GM18909 (cell line): ENCODE measurements around the gene MYLK.

ENCODE experiments used
- ATAC-seq: cut with Tn5 transposase; IDR thresholded peaks from one replicate; pipeline ENCODE4 v1.9.1; 2021; ENCODE audit warnings: mild to moderate bottlenecking; ENCODE audit not compliant: unreplicated experiment, poor library complexity

Gene MYLK

DNA sequence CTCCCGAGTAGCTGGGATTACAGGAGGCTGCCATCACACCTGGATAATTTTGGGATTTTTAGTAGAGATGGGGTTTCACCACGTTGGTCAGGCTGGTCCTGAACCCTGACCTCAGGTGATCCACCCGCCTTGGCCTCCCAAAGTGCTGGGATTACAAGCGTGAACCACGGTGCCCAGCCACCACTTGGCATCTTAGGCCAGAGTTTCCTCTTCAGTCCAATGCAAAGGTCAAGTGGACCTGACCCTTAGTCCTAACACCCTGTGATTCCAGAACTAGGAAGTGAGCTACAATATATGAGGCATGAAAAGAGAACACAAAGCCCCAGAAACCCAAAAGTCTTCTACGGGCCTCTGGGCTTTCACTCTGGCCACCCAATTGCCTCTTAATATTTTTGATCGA lies 5.3 kb downstream of the MYLK start:
- ATAC-seq: no peak

DNA sequence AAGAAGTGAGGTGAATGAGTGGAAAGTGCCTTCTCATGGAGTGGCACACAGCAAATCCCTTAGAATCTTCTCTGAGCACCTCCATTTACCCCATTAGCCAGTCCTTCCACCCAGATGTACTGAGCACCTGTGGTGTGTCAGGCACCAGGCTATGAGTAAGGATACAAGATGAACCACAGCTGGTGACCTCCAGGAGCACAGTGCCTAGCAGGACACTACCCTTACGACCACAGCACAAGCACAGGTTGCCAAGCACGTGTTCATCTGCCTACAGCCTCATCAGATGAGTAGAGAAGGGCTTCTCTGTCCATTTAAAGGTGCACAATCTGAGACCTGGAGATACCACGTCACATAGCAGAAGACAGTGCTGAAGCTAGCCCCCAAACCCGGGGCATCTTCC lies 6.2 kb downstream of the MYLK start:
- ATAC-seq: no peak

DNA sequence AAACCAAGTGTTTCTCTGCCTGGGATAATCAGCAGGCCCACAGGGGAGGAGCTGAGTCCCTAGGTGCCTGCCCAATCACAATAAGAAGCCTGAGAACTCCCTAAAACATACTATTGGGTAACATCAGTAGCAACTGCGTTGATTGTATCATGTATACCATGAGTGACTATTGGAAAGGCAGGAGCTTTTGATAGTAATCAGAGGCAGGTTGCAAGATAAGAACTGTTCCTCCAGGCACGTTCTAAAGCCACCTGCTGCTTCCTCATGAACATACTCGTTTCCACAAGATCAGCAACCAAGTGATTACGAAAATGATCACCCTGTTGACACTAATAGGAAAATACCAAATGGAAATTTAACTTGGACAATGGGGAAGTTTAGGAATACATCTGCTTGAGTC lies 6.7 kb downstream of the MYLK start:
- ATAC-seq: no peak

DNA sequence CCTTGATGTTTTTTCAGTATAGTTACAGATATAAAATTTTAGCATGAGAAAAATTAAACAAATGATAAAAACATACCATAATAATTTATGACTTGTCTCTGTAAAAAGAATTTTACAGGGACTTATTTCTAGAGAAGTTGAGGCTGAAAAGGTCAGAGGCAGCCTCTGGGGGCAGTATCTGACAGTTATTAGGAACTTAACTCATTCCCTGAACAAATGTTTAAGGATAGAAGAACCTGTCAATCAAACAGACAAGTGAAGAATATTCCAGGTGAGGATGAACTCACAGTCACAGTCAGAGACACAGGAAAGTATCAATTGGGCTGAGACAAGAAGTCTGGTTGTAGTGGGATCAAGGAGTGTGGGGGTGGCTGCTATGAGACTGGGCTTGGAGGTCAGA lies 7.3 kb downstream of the MYLK start:
- ATAC-seq: no peak

DNA sequence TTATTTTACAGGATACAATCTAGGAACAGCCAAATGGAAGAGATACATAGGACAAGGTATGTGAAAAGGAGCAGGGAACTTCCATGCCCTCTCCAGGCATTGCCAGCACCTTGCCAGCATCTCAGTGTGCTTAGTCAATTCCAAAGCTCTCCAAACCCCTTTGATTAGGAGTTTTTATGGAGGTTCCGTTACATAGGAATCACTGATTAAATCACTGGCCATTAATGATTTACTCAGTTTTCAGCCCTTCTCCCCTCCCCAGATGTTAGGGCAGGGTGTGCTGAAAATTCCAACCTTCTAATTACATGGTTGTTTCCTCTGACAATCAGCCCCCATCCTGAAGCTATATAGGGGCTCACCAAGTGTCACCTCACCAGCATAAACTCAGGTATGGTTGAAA lies 11.5 kb downstream of the MYLK start:
- ATAC-seq: no peak

DNA sequence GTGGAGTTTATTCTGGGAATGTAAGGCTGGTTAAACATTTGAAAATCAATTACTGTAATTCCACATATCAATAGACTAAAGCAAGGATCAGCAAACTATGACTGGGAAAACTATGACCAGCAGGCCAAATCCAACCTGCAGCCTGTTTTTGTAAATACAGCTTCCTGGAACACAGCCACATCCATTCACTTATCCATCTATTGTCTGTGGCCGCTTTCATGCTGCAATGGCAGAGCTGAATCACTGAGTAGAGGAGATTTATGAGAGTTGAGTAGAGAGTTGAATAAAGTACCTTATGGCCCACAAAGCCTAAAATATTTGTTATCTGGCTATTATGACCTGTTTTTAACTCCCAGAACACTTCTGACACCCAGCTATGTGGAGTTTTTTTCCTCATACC lies 12.2 kb downstream of the MYLK start:
- no peak for ATAC-seq

DNA sequence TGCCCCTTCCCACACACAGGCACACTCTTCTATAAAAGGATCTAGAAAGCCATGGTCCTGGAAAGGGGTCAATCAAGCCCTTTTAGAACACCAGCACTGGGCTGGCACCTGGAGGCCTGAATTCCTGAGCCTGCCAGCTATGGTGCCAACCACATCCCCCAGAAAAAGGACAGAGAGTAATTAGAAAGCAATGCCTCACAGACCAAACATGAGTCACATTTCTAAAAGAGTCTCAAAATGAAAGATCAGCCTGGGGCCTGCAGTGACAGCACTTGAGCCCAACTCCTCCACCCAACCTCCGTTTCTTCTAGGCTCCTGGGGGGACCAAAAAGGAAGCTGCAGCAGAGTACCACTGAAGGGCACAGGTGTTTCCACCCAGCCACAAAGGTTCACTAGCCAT lies 14.1 kb downstream of the MYLK start:
- ATAC-seq: no peak

DNA sequence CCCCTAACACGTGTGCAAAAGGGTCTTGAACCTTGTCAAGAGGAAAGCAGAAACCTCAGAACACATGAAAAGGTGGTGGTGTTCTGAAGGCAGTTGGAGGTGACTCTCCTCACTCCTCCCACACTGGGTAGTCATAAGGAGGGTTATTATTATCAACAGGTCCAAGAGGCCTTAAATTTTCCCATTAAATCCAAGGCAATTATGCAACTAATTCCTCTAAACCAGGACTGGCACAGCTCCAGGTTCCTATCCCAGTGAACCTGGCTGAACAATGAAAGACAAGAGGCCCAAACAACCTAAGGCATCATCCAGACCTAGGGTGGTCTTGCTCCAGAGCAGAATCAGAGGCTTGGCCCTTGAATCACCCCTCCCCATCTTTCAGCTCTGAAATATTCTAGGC lies 15.0 kb downstream of the MYLK start:
- no peak for ATAC-seq

DNA sequence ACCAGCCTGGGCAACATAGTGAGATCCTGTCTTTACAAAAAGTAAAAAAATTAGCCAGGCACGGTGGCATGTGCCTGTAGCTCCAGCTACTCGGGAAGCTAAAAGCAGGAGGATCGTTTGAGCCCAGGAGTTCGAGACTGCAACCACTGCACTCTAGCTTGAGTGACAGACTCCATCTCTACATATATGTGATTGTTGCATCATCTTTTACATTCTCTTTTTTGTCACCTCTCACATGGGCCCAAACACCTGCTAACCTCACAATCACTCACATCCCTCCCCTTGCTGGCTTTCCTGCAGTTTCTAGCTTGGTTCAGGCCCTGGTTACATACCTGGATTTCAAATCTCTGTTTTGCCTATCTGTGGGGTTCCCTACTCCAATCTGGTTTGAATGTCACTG lies 19.4 kb downstream of the MYLK start:
- ATAC-seq: no peak

DNA sequence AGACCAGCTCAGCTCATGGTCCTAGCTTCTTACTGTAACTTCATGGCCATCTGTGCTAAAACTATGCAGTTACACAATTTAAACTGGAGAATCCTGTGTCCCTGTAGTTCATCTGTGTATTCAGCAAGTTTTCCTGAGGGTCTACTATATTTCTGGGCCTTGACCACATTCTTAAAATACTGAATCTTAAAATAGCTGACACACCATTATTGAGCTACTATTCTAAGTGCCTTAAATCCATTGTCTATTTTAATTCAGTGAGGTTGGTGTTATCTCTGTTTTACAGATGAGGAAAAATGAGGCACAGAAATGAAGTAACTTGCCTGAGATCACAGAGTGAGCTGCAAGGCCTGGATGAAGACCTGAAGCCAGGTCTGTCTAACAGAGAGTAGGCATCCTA lies 22.0 kb downstream of the MYLK start:
- no peak for ATAC-seq

DNA sequence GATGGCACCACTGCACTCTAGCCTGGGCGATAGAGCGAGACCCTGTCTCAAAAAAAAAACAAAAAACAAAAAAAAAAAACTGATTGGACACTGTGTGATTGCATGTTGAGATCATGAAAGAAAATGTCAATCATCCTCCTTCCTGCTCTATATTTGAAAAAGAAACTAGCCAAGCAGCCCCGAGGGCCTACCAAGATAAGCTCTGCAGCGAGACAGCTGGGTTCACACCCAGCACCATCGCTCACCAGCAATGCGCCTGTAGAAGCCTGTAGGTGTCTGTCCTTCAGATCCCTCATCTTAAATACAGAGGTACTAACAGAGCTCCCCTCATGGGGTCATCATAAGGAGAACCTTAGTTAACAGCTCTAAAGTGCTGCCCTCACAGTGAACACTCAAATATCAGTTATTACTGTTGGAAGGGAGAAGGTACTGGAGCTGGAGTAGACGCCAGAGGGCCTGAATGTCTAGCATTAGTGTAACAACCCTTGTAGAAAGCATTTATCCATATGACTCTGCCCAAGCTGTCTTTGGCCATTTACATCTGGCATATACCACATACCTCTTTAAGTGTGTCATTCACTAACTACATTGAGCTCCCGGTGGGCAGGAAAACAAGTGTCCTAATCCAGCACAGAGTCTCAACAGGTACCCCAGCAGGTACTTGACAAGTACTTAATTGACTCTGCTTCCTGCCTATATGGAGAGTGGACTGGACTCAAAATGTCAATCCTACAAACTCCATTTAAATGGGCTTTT lies 22.9 kb downstream of the MYLK start:
- ATAC-seq: no peak

DNA sequence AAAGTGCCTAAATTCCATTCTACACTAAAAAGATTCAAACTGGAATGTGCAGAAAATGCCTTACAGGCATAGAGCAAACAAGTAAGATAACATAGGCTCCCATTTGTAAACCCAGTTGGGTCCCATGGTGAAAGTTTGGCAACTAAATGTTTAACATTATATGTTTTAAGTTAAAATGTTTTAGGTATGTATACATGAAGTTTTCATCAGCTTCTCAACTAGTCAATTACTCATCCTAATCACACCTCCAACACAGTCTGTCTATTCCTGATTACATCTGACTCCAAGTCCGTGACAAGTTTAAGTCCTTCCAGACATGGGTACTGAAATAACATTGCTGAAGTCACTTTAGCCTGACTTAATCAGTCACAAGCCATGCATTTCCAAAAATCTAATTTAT lies 25.0 kb downstream of the MYLK start:
- ATAC-seq: no peak

DNA sequence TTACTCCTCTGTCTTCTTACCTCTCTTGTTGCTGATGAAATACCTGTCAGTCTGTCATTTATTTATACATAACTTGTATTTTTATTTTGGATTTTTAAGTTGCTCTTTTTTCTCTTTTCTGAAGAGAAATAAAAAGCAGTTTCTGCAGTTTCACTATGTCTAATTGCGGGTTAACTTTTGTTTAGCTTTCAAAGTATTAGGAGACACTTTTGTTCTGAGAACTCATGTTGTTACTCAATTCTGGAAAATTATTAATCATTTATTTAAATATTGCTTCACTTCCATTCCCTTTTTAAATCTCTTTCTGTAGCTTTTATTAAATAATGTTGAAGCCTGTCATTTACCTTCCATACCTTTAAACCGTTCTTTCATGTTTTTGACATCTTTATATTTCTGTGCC lies 29.2 kb downstream of the MYLK start:
- ATAC-seq: no peak

DNA sequence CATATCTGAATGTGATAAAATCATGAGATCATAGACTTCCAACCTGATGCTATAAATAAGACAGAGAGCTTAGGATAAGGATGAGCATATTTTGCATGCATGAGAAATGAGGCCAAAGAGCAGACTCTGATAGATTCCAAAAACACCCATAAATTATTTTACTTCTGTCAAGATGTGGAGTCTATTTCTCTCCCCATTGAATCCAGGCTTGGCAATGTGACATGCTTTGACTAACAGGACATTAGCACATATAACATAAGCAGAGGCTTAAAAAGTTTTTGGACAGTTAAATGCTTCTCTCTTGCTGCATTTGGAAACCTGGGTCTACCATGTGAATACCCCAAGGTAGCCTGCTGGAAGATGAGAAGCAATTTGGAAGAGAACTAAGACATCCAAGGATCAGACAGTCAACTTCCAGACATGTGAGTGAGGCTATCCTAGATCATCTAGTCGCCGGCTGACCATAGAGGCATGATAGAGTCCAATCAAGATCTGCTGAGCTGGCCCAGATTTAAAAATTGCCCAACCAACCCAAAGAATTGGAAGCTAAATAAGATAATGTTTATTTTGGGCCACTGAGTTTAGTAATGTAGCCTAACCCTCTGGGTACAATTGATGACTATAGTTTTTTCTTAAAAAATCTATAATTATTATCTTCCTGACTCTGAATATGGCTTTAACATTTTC lies 30.3 kb downstream of the MYLK start:
- ATAC-seq: no peak

DNA sequence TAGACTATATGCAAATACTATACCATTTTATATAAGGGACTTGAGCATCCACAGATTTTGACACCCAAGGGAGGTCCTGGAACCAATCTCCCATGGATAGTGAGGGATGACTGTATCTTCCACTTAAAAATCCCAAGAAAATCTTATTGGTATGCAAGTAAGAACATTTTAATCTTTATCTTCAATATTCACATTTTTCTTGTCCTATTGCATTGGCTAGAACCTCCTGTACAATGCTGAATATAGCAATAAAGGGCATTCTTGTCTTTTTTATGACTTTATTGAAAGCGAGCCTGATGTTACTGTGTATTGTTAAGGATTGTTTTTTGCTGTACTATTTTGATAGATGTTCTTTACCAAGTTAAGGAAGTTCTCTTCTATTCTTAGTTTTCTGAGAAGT lies 36.9 kb downstream of the MYLK start:
- no peak for ATAC-seq

DNA sequence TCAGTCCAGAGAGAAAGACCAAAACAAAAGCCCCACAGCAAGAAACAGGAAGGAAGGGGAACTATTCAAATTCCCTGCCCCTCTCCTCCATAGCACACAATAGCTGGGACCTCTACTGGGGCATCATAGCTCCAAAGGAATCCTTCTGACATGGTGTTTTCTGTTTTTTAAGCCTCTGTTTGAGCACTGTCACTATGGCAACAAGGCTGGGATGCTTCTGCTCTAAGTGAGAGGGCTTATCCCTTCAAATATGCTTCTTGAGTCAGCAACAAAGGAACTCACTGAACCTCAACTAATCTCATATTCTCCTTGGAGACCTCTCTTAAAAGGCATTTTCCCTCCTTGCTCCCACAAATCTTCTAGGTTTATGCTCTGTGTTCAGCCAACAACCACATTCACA lies 40.5 kb downstream of the MYLK start:
- ATAC-seq: no peak

DNA sequence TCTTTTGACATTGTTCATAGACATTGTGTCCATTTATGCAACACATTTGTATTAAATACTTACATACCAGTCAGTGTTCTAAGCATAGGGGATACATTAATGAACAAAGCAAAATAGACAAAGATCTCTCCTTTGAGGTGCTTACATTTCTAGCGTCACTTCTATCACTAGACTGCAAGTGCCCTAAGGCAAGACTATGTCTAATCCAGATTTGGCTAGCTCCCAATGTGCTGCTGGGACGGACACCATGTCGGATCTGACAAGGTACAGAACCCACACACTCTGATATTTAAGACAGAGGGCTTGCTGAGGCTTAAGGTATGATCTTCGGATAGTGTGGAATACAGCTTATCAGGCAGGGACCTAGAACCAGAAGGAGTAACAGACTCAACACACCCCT lies 41.4 kb downstream of the MYLK start:
- ATAC-seq: no peak

DNA sequence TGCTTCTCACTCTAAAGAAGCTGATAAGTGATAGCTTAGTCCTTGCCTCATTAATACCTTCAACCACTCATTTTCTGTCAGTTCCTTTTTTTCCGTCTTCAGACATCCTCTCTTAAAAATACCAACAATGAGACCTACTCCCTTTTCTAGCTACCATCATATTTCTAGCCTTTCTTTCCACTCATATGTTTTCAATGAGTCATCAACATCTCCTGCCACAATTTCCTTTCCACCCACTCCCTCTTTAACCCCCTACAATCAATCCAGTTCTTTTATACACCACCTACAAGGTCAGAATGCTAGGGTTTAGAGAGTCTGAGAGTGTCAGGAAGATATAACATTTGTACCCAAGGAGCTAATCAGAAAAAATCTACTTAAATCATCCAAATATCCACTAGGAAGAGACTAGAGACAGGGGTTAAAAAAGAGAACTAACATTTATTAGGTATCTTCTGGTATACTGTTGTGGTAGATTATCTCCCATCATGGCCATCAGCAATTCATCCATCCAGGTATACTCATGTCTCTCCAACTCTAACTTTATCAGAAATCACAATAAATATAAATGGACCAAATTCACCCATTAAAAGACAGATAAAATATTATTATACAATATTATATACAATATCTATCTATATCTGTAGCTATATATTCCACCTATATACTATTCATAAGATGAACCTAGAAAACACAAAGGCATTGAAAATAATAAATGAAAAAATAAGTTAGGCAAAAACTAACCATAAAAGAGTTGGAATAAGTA lies 42.5 kb downstream of the MYLK start:
- no peak for ATAC-seq

DNA sequence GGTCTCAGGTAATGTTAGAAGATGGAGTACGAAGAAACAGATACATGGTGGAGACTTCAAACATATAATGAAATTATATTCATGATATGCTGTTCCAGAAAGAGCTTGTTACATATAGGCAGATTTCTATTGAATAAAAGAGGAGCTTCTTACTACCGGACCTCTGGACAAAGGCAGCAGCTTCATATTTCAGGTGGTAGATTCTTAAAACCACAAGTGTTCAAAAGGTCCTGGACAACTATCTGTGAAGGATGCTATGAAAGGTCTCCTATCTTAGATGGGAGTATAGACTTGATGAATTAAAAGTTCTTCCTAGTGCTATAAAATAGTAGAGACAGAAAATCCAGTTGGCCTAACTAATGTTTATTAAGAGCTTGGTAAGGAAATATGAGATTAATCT lies 43.2 kb downstream of the MYLK start:
- ATAC-seq: no peak

DNA sequence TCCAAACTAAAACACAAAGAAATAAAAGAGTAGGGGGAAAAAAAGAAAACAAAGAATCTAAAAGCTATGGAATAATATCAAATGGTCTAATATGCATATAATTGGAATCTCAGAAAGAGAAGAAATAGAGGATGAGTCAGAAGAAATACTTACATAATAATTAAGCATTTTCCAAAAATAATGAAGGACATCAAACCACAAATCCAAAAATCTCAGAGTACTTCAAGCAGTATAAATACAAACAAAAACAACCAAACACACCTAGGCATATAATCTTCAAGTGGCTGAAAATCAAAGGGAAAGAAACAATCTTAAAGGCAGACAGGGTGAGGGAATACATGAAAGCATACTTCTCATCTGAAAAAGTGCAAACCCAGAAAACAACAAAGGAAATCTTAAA lies 46.3 kb downstream of the MYLK start:
- ATAC-seq: no peak

DNA sequence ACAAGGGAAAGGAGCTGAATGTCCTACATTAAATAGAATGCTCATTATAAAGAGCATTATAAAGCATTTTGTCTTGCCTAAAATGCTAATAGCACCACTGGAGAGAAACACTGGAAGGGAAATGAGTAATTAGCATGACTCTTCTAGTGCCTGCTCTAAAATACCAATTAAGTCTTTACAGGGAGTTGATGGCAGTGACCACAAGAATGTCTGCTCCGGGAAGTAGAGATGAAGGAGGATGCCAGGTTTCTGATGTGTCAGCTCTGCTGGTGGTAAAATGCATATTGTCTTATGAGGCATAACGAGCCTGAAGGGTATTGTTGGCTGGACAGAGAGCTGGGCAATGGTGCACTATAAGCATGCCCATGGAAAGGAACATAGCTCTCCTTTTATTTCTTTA lies 49.5 kb downstream of the MYLK start:
- no peak for ATAC-seq

DNA sequence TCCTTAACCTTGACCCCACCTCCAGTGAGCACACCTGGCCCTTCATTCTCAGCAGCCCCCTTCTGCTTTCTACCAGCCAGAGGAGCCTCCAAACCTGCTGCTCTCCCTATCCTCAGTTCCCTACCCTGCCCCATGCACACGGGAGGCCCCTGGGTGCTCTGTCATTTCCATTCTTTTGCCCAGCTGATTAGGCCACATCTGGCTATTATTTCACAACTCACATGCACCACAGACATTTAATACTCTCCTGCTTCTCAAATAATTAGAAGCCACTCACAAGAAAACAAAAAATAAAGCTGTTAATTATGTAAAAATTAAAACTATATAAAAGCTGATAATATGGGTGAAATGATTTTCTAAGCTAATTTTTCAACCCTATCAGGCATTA lies 50.7 kb downstream of the MYLK start:
- no peak for ATAC-seq
